GM12864 (cell line): Measurements from ENCODE around the gene IL33.

ENCODE experiments used
- DNase-seq: peaks from one replicate; pipeline ENCODE4 v3.0.0-alpha.2; 2011; ENCODE audit warnings: low read depth
- H3K4me3 ChIP-seq: 2 replicates; pipeline ENCODE4 v1.5.1; 2011; ENCODE audit warnings: mild to moderate bottlenecking, low read depth, low read length, control low read depth
- TF ChIP-seq, protein P1 (sequence below): IDR thresholded peaks from 2 replicates; pipeline ENCODE4 v1.5.1; 2011; ENCODE audit warnings: low read depth, mild to moderate bottlenecking, moderate library complexity, low read length, control low read depth, inconsistent platforms; ENCODE audit errors: missing control alignments

IL33 gene

DNA sequence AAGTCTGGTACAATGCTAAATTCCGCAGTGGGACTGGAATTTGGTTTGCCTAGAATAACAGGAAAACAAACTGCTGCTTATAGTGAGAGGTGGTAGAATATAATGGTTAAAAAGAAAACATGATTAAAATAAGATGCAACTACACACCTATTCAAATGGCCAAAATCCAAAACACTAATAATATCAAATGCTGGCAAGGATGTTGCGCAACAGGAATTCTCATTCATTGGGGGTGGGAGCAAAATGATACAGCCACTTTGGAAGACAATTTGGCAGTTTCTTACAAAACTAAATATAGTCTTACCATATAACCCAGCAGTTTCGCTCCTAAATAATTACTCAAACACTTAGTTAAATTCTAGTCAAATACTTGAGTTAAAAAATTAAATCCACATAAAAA lies 61.8 kb downstream of the IL33 start:
- no peak for DNase-seq
- no peak overlapping the region for H3K4me3 ChIP-seq
- TF ChIP-seq, protein P1, sequence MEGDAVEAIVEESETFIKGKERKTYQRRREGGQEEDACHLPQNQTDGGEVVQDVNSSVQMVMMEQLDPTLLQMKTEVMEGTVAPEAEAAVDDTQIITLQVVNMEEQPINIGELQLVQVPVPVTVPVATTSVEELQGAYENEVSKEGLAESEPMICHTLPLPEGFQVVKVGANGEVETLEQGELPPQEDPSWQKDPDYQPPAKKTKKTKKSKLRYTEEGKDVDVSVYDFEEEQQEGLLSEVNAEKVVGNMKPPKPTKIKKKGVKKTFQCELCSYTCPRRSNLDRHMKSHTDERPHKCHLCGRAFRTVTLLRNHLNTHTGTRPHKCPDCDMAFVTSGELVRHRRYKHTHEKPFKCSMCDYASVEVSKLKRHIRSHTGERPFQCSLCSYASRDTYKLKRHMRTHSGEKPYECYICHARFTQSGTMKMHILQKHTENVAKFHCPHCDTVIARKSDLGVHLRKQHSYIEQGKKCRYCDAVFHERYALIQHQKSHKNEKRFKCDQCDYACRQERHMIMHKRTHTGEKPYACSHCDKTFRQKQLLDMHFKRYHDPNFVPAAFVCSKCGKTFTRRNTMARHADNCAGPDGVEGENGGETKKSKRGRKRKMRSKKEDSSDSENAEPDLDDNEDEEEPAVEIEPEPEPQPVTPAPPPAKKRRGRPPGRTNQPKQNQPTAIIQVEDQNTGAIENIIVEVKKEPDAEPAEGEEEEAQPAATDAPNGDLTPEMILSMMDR: no peak

DNA sequence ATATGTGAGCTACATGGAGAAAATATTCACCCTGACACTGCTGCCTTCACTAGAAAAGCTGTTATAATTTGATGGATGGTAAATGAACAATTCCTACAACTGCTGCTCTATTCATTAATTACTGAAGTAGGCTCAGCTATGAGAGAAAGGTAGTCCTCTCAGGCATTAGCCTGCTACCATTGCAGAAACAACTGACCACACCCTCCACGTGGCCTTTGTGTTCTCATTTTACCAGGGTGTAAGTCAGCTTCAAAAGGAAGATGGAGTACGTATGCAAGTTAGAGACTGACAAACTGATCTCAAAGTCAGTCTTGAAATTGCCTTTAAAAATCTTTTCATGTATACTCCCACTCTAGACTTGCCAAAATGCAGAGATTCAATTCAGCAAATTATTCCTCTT lies 86.3 kb downstream of the IL33 start:
- DNase-seq: no peak
- no peak overlapping the region for H3K4me3 ChIP-seq
- TF ChIP-seq, protein P1: no peak

DNA sequence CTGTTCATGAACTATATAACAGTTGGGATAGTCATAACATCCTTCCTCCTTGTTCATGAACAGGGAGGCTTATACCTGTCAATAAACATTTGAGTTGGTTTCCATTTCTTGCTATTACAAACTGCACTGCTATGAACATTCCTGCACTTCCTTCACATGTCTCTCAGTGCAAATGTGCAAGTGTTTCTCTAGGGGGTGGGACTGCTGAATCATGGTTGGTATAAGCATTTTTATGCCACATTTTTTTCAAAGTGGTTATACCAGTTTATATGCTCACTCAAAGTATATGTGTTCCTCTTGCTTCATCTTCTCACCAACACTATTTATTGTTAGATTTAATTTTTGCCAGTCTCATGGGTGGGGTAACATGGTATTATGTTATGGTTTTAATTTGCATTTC lies 86.8 kb downstream of the IL33 start:
- H3K4me3 ChIP-seq: no peak overlapping the region
- no peak for DNase-seq
- TF ChIP-seq, protein P1: no peak

DNA sequence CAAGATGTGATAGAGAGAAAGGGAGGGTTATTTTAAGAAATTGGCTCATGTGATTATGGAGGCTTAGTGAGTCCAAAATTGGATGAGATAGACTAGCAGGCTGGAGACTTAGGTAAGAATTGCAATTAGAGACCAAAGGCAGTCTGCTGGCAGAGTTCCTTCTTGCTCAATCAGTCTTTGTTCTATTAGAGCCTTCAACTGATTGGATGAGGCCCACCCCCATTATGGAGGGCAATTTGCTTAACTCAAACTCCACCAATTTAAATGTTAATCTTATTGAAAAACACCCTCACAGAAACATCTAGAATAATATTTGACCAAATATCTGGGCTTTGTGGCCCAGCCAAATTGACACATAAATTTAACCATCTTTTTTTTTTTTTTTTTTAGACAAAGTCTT lies 88.6 kb downstream of the IL33 start:
- no peak overlapping the region for H3K4me3 ChIP-seq
- DNase-seq: no peak
- TF ChIP-seq, protein P1: no peak

DNA sequence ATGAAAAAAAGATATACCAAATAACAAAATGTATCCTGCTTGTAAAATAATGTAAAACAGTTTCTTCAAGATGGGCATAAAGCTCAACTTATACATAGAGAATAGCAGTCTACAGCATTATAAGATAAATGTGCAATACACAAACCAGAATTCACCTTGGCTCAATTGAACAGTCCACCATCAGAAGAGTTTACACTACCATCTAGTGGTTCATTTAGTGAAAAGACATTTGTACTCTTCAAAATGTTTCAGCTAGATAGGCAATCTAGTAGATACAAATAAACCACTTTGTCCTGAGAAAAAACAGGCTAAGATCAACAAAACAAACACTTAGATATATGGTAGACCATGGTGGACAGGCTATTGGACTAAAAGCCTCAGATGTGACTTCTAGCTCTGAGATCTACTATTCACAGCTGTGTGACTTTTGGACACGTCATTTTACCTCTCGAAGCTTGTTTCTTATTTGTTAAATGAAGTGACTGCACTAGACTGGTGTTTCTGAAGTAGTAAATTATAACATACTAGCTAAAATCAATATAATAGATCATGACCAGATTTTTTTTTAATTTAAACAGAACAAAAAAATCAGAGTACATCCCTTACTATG lies 90.5 kb downstream of the IL33 start:
- TF ChIP-seq, protein P1: peak; percentile 35
- DNase-seq: peak; percentile 10
- H3K4me3 ChIP-seq: no peak overlapping the region
